NT2/D1 (cell line): ENCODE measurements around the gene RARS1.

Experiments used
- DNase-seq: peaks from one replicate; pipeline ENCODE4 v3.0.0-alpha.2; 2011; ENCODE audit warnings: low read depth, low spot score
- H3K27me3 ChIP-seq: 2 replicates; pipeline ENCODE4 v1.6.0; 2011; ENCODE audit warnings: mild to moderate bottlenecking; ENCODE audit not compliant: insufficient read length, insufficient read depth
- H3K36me3 ChIP-seq: 2 replicates; pipeline ENCODE4 v1.6.1; 2011; ENCODE audit warnings: mild to moderate bottlenecking, low read length, mixed read lengths; ENCODE audit not compliant: insufficient read depth, insufficient read length
- H3K4me1 ChIP-seq: 2 replicates; pipeline ENCODE4 v1.5.1; 2011; ENCODE audit not compliant: insufficient read depth, insufficient read length
- H3K4me3 ChIP-seq: 2 replicates; pipeline ENCODE4 v1.5.1; 2011; ENCODE audit warnings: low read depth; ENCODE audit not compliant: insufficient read length
- H3K9ac ChIP-seq: 2 replicates; pipeline ENCODE4 v1.6.0; 2011; ENCODE audit warnings: low read depth; ENCODE audit not compliant: insufficient read length
- H3K9me3 ChIP-seq: 2 replicates; pipeline ENCODE4 v1.5.1; 2011; ENCODE audit warnings: mild to moderate bottlenecking, low read length; ENCODE audit not compliant: insufficient read depth
- SUZ12 ChIP-seq: IDR thresholded peaks from 2 replicates; pipeline ENCODE4 v1.6.1; 2011; ENCODE audit not compliant: insufficient read length, insufficient read depth; ENCODE audit errors: extremely low read depth
- YY1 ChIP-seq: IDR thresholded peaks from 2 replicates; pipeline ENCODE4 v1.6.1; 2011; ENCODE audit not compliant: insufficient read length, insufficient read depth
- ZNF274 ChIP-seq: IDR thresholded peaks from 2 replicates; pipeline ENCODE4 v1.6.1; 2011; ENCODE audit warnings: mild to moderate bottlenecking, low read depth, low read length

Gene RARS1

DNA sequence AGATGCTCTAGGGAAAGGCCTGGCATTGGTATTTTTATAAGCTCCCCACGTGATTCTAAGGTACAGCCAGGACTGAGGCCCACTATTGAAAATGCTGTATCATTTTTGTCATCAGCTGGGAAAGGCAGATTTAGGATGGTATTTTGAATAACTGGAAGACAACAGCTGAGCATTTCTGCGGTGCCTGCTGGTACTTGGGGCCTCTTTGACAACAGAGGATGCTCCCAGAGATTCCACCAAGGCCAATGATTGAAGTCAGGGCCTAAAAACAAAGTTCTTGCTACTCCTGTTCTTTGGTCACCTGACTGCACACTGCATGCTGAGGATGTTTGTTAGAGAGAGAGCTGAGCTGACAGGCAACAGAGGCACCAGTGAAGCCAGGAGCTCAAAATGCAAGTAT lies 50.9 kb downstream of the RARS1 start:
- Histone ChIP-seq H3K36me3 (no peaks in the 10 kb centered on the region), H3K27me3 (no peaks in the 10 kb centered on the region), H3K9me3 (no peaks in the 10 kb centered on the region), H3K4me3 (no peak overlapping the region), H3K9ac (no peak overlapping the region), H3K4me1 (no peaks in the 10 kb centered on the region)
- TF ChIP-seq ZNF274 = no peak
- TF ChIP-seq YY1 = no peak
- no peak for TF ChIP-seq SUZ12
- DNase-seq = no peak

- no peaks in the 10 kb centered on the region for H3K4me1 ChIP-seq
- no peaks in the 10 kb centered on the region for H3K9me3 ChIP-seq
- no peak overlapping the region for H3K9ac ChIP-seq
- DNase-seq = no peak
- H3K27me3 ChIP-seq = no peaks in the 10 kb centered on the region
- TF ChIP-seq ZNF274 (no peak), YY1 (no peak), SUZ12 (no peak)
- no peak overlapping the region for H3K4me3 ChIP-seq
- H3K36me3 ChIP-seq = peaks cover 14% of the 10 kb centered on the region
Measured at GRCh38 chr5:168549554-168549953, 63.3 kb downstream of the RARS1 start.

- Histone ChIP-seq H3K4me3 (no peak overlapping the region), H3K4me1 (no peaks in the 10 kb centered on the region), H3K9me3 (no peaks in the 10 kb centered on the region), H3K9ac (no peak overlapping the region), H3K27me3 (no peaks in the 10 kb centered on the region), H3K36me3 (peaks cover 14% of the 10 kb centered on the region)
- TF ChIP-seq ZNF274 (no peak), SUZ12 (no peak), YY1 (no peak)
- no peak for DNase-seq
Measured at GRCh38 chr5:168550656-168551055, 64.4 kb downstream of the RARS1 start.

DNA sequence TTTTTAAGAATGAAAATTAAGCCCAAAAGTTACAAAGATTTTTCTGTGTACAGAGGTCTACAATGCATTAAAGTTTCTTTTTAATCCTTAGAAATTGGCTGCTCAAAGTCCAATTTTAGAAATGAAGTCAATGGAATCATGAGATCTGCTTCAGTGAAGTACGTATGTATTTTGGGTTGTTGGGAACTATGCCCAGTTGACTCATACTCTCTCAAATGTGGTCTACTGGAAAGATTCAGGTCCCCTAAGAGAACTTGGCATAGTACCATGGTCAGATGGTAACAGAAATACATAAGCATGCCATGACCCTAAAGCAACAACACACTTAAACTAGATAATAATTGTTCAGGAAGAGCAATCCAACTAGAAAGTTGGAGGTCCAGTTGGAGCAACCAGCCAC lies 65.9 kb downstream of the RARS1 start:
- DNase-seq = no peak
- Histone ChIP-seq H3K36me3 (peaks cover 28% of the 10 kb centered on the region), H3K9ac (no peak overlapping the region), H3K4me1 (no peaks in the 10 kb centered on the region), H3K9me3 (no peaks in the 10 kb centered on the region), H3K27me3 (no peaks in the 10 kb centered on the region), H3K4me3 (no peak overlapping the region)
- TF ChIP-seq ZNF274 (no peak), SUZ12 (no peak), YY1 (no peak)

- Histone ChIP-seq H3K4me1 (no peaks in the 10 kb centered on the region), H3K9me3 (no peaks in the 10 kb centered on the region), H3K9ac (no peak overlapping the region), H3K4me3 (no peak overlapping the region), H3K36me3 (peaks cover 40% of the 10 kb centered on the region), H3K27me3 (no peaks in the 10 kb centered on the region)
- no peak for TF ChIP-seq ZNF274
- TF ChIP-seq SUZ12 = no peak
- TF ChIP-seq YY1 = no peak
- DNase-seq = no peak
Measured at GRCh38 chr5:168553377-168554130, 67.3 kb downstream of the RARS1 start.

- no peak for DNase-seq
- Histone ChIP-seq H3K4me1 (no peaks in the 10 kb centered on the region), H3K9me3 (no peaks in the 10 kb centered on the region), H3K27me3 (no peaks in the 10 kb centered on the region), H3K36me3 (peaks cover 64% of the 10 kb centered on the region), H3K4me3 (no peak overlapping the region), H3K9ac (no peak overlapping the region)
- no peak for TF ChIP-seq ZNF274
- TF ChIP-seq SUZ12 = no peak
- TF ChIP-seq YY1 = no peak
Measured at GRCh38 chr5:168557389-168557788, 71.1 kb downstream of the RARS1 start.

GRCh38 chr5:168562279-168562678 lies 76.0 kb downstream of the RARS1 start:
- no peak for DNase-seq
- Histone ChIP-seq H3K4me3 (no peak overlapping the region), H3K4me1 (no peaks in the 10 kb centered on the region), H3K9me3 (no peaks in the 10 kb centered on the region), H3K36me3 (peaks cover 58% of the 10 kb centered on the region), H3K27me3 (no peaks in the 10 kb centered on the region), H3K9ac (no peak overlapping the region)
- no peak for TF ChIP-seq ZNF274
- TF ChIP-seq YY1 = no peak

- no peak overlapping the region for H3K4me3 ChIP-seq
- peaks cover 54% of the 10 kb centered on the region for H3K36me3 ChIP-seq
- no peak for TF ChIP-seq ZNF274
- no peak for TF ChIP-seq YY1
- TF ChIP-seq SUZ12 = no peak
- DNase-seq = no peak
- no peaks in the 10 kb centered on the region for H3K4me1 ChIP-seq
- no peaks in the 10 kb centered on the region for H3K9me3 ChIP-seq
- H3K27me3 ChIP-seq = no peaks in the 10 kb centered on the region
- no peak overlapping the region for H3K9ac ChIP-seq
Measured at GRCh38 chr5:168563959-168564358, 77.7 kb downstream of the RARS1 start.
